Heart left ventricle (tissue), 16 donors: ENCODE data around the gene PDHB. TPM values are rescaled to one million over a fixed set of nuclear protein-coding genes. Genes with fewer than 3 reads are reported as not detected.

Source experiments
- ATAC-seq, 4 donors: fragments of 200-7000 bp; cut with Tn5 transposase; one replicate each; pipeline ENCODE4 v1.9.1; 2020 to 2022; ENCODE audit warnings: moderate library complexity in 4 of 4, mild to moderate bottlenecking in 3 of 4, moderate number of reproducible peaks in 1 of 4
- DNase-seq, 5 donors: peaks; one replicate each; pipeline ENCODE4 v3.0.0-alpha.2; 2020
- H3K27ac ChIP-seq, 12 donors: fragments of 200-600 bp; sonication (generic) in 4 of 12; one replicate each; pipeline versions ENCODE4 v1.5.0 to v1.8.0; 2016 to 2022; ENCODE audit warnings: mild to moderate bottlenecking in 2 of 12
- H3K27me3 ChIP-seq, 9 donors: fragments of 200-600 bp; sonication (generic) in 2 of 9; one replicate each; pipeline versions ENCODE4 v1.5.1 to v1.8.0; 2016 to 2022; ENCODE audit warnings: mild to moderate bottlenecking in 3 of 9
- H3K36me3 ChIP-seq, 9 donors: fragments of 200-600 bp; sonication (generic) in 2 of 9; one replicate each; pipeline versions ENCODE4 v1.5.0 to v1.8.0; 2018 to 2022; ENCODE audit warnings: mild to moderate bottlenecking in 2 of 9
- H3K4me1 ChIP-seq, 12 donors: fragments of 200-600 bp; sonication (generic) in 4 of 12; one replicate each; pipeline versions ENCODE4 v1.5.0 to v1.8.0; 2016 to 2022; ENCODE audit warnings: mild to moderate bottlenecking in 3 of 12
- H3K4me3 ChIP-seq, 12 donors: fragments of 200-600 bp; sonication (generic) in 4 of 12; one replicate each; pipeline versions ENCODE4 v1.5.0 to v1.8.0; 2017 to 2022; ENCODE audit warnings: mild to moderate bottlenecking in 9 of 12, moderate library complexity in 4 of 12
- H3K9me3 ChIP-seq, 12 donors: fragments of 200-600 bp; sonication (generic) in 4 of 12; one replicate each; pipeline versions ENCODE4 v1.5.0 to v1.8.0; 2016 to 2022; ENCODE audit warnings: mild to moderate bottlenecking in 1 of 12
- CTCF ChIP-seq, 12 donors: fragments of 200-600 bp; sonication (generic) in 4 of 12; IDR thresholded peaks; one replicate each; pipeline versions ENCODE4 v1.5.0 to v1.8.0; 2018 to 2022; ENCODE audit warnings: antibody characterized with exemption in 12 of 12, mild to moderate bottlenecking in 5 of 12
- POLR2A ChIP-seq, 2 donors: fragments of 450-650 bp; IDR thresholded peaks; one replicate each; pipeline ENCODE4 v1.6.1; 2017; ENCODE audit warnings: antibody characterized with exemption in 2 of 2, mild to moderate bottlenecking in 2 of 2, moderate library complexity in 2 of 2
- WGBS, 4 donors: extraction: QIAGEN DNeasy Blood & Tissue Kit in 2 of 4; methylation state at CpG; one replicate each; pipeline versions ENCODE4 v1.1.5 to v1.1.7; 2013 to 2018; 5-methylcytosine and 5-hydroxymethylcytosine counted together
- intact Hi-C, 10 donors: fragments of 100-400 bp; cut with DNase I; formaldehyde crosslinking; loops; one replicate each; pipeline versions ENCODE4 v1.11.1 to v1.14.2; 2022
- polyA plus RNA-seq, 2 donors: library from polyadenylated mRNA; stranded (reverse); fragments of 200-250 nt; gene quantifications; one replicate each; pipeline ENCODE4 v1.2.3, GENCODE V29; 2013
- total RNA-seq, 9 donors: library from RNA; depleted of rRNA in 2 of 9; stranded (reverse); fragments of >200 nt in 2 of 9; fragmentation: NEBNext Ultra II Directional in 3 of 9; extraction: Animal tissue kit (Norgen Biotek cat#: 25700) in 3 of 9; gene quantifications; one replicate each; pipeline versions ENCODE4 v1.1.0 to v1.2.4, GENCODE V29; 2016 to 2023
- donor health status: ischemic (EF 13 %, LVEDD 7.1; RV severe dilation, severe dysfunction).
- donor health status: healthy with polysubstance abuse.
- donor health status: DM: no; HTN: yes; CAD: no.
- donor health status: DM: no; HTN: no; CAD: no.
- donor health status: ischemic (EF 25% LVEDD 6.9; RV normal size, moderate dysfunction).
- donor health status: ischemic (EF 25% LVEDD 5.7; RV mildly dilated, moderate dysfunction).
- donor health status: healthy.
- donor health status: DM: yes; HTN: yes; CAD: no.
- donor health status: ischemic (EF 35%, LVEDD 5.7; RV mildly dilated, moderate dysfunction).
- donor health status: nonischemic (EF 11% LVEDD 7.7; RV severe dilation, severe dysfunction).
- donor health status: DM: yes; HTN: yes; CAD: no.
- donor health status: PGD.
- donor health status: ischemic (EF 29% LVEDD 5.4; RV normal size, mild dysfunction).
- donor health status: nonischemic (EF 23%, LVEDD 6.1; RV moderate dilation, normal function).

Gene PDHB
- total and polyA plus RNA-seq, 11 donors, result 133 to 274 (median 192) TPM

- Histone ChIP-seq H3K27me3 (no peaks in the 10 kb centered on the region), H3K9me3 (no peaks in the 10 kb centered on the region), H3K4me3 (no peak overlapping the region), H3K36me3 (peaks cover 0 to 77% (median 75%) of the 10 kb centered on the region in 9 donors), H3K4me1 (peaks cover 2 to 24% (median 22%) of the 10 kb centered on the region in 12 donors), H3K27ac (no peak overlapping the region)
- TF ChIP-seq CTCF (IDR thresholded peaks at IDR 0.05) (no peak), POLR2A (IDR thresholded peaks at IDR 0.05) (no peak)
- DNase-seq (no peak), ATAC-seq (no peak)
- 0 to 90% (median 38%) methylated on average over 1 of the region's 1 CpG for WGBS, 4 donors
- intact Hi-C loops, result loop anchor here in 5 of 10 donors (5.0 to 10.0 kb wide), 2 partner anchors 63 to 105 kb away; partner anchors contain the start of genes ACOX2 (in 3 of the 5) and KCTD6 (in 2 of the 5)
Measured at GRCh38 chr3:58429657-58430056, 4.0 kb downstream of the PDHB start.

- H3K4me3 ChIP-seq, result no peak overlapping the region
- TF ChIP-seq CTCF (IDR thresholded peaks at IDR 0.05), result no peak
- no peak for TF ChIP-seq POLR2A (IDR thresholded peaks at IDR 0.05)
- DNase-seq (no peak), ATAC-seq (no peak)
- WGBS, 4 donors, result 72 to 79% (median 77%) methylated on average over 7 of the region's 7 CpGs
- H3K36me3 ChIP-seq, result peaks cover 0 to 95% (median 93%) of the 10 kb centered on the region in 9 donors
- H3K27me3 ChIP-seq, result no peaks in the 10 kb centered on the region
- H3K9me3 ChIP-seq, result no peaks in the 10 kb centered on the region
- H3K4me1 ChIP-seq, result peaks cover 0 to 22% (median 12%) of the 10 kb centered on the region in 12 donors
- intact Hi-C loops, result no loop called here
- no peak overlapping the region for H3K27ac ChIP-seq
Measured at GRCh38 chr3:58427661-58428361, 5.8 kb downstream of the PDHB start.

- WGBS, 4 donors, result 62 to 68% (median 66%) methylated on average over 2 of the region's 2 CpGs
- intact Hi-C loops, result no loop called here
- H3K27me3 ChIP-seq, result no peaks in the 10 kb centered on the region
- ATAC-seq, result no peak
- H3K4me1 ChIP-seq, result peaks cover 0 to 17% (median 0%) of the 10 kb centered on the region in 12 donors
- no peak for TF ChIP-seq CTCF (IDR thresholded peaks at IDR 0.05)
- no peak for TF ChIP-seq POLR2A (IDR thresholded peaks at IDR 0.05)
- no peaks in the 10 kb centered on the region for H3K9me3 ChIP-seq
- no peak for DNase-seq
- no peak overlapping the region for H3K27ac ChIP-seq
- H3K4me3 ChIP-seq, result no peak overlapping the region
- peaks cover 0 to 100% (median 94%) of the 10 kb centered on the region in 9 donors for H3K36me3 ChIP-seq
Measured at GRCh38 chr3:58425782-58426181, 7.8 kb downstream of the PDHB start.

GRCh38 chr3:58424613-58425012 lies 9.0 kb downstream of the PDHB start:
- no peaks in the 10 kb centered on the region for H3K27me3 ChIP-seq
- WGBS, 4 donors, result 44 to 66% (median 57%) methylated on average over 8 of the region's 8 CpGs
- H3K36me3 ChIP-seq, result peaks cover 0 to 92% (median 84%) of the 10 kb centered on the region in 9 donors
- no peak overlapping the region for H3K4me3 ChIP-seq
- peaks cover 0 to 24% (median 10%) of the 10 kb centered on the region in 12 donors for H3K4me1 ChIP-seq
- ATAC-seq (no peak), DNase-seq (no peak)
- H3K9me3 ChIP-seq, result no peaks in the 10 kb centered on the region
- TF ChIP-seq CTCF (IDR thresholded peaks at IDR 0.05) (no peak), POLR2A (IDR thresholded peaks at IDR 0.05) (no peak)
- intact Hi-C loops, result loop anchor here in 1 of 10 donors (5.0 kb wide), 1 partner anchor 108 kb away; no protein-coding TSS in a partner anchor
- peak overlapping the region in 3 of 12 donors; percentile 22 to 27 (median 23) for H3K27ac ChIP-seq
